Measurements from ENCODE around the gene PHETA2. TPM values are rescaled to one million over a fixed set of nuclear protein-coding genes. Genes with fewer than 3 reads are reported as not detected.

PHETA2 gene
- total RNA-seq, 1 experiment from 2014 or later, result 0.22 TPM

DNA sequence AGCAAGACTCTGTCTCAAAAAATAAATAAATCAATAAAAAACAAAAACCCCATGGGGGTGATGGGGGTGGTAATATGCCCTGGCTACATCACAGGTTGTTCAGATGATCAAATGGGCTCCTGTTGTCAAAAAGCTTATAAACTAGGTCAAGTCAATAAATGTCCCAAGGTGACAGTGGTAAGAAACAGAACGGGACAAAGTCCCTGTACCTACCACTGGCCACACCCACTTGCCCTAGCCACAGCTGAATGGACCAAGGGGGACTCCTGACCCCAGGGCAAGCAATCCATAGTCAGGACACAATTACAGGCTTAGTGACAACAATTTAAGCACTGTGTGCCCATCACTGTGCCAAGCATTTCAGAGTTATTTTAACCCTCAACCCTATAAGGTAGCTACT is 9.4 kb upstream of the PHETA2 start:
- H3K9ac ChIP-seq (ENCODE audit: low read length), result no peak overlapping the region
- no peaks in the 10 kb centered on the region for H3K79me2 ChIP-seq (ENCODE audit: insufficient read depth, low read length)
- DNase-seq (ENCODE audit: low read depth, low spot score) (no peak), ATAC-seq (no peak)
- H3K27me3 ChIP-seq (ENCODE audit: insufficient read depth, low read length), result no peaks in the 10 kb centered on the region
- ChIA-PET CTCF (no interaction called here), RAD21 (ENCODE audit: low non-redundant PET in 1 of 2, low total read pairs in 2 of 2, uncharacterized antibody in 2 of 2, unreplicated experiment in 2 of 2) (no interaction called here), POLR2A (no interaction called here)
- H2AFZ ChIP-seq (ENCODE audit: low read depth, low read length, poor library complexity, severe bottlenecking), result no peak overlapping the region
- no peak overlapping the region for H3K4me2 ChIP-seq (ENCODE audit: low read length)
- no peaks in the 10 kb centered on the region for H4K20me1 ChIP-seq (ENCODE audit: insufficient read depth)
- H3K36me3 ChIP-seq (ENCODE audit: control insufficient read depth in 1 of 2, insufficient read depth in 2 of 2, low read length in 2 of 2), result peaks cover 4 to 15% of the 10 kb centered on the region in 2 experiments
- BruUV-seq (replicated peaks), result no TSS peak
- H3K4me1 ChIP-seq (ENCODE audit: control insufficient read depth in 1 of 2, insufficient read depth in 2 of 2, low read length in 2 of 2), result peaks cover under 1% of the 10 kb centered on the region in 2 experiments; a peak in 3 of 4 replicates
- no peak for TF ChIP-seq SRF (IDR thresholded peaks at IDR 0.05; ENCODE audit: low read depth)
- no peak for TF ChIP-seq CEBPB (IDR thresholded peaks at IDR 0.05; ENCODE audit: low read depth)
- no peak for TF ChIP-seq RAD21 (IDR thresholded peaks at IDR 0.05; ENCODE audit: low read depth)
- no peak for TF ChIP-seq POLR2AphosphoS5 (IDR thresholded peaks at IDR 0.05; ENCODE audit: low read depth, low read length)
- TF ChIP-seq, protein P1, sequence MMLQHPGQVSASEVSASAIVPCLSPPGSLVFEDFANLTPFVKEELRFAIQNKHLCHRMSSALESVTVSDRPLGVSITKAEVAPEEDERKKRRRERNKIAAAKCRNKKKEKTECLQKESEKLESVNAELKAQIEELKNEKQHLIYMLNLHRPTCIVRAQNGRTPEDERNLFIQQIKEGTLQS (IDR thresholded peaks at IDR 0.05), result no peak
- no peak for TF ChIP-seq ZNF274 (IDR thresholded peaks at IDR 0.05; ENCODE audit: low read depth, low read length)
- TF ChIP-seq EZH2 (IDR thresholded peaks at IDR 0.05), result no peak
- intact Hi-C loops (cut with micrococcal nuclease), result no loop called here
- no peak overlapping the region for H3K4me3 ChIP-seq (replicated peaks in 1 of 2; ENCODE audit: low read depth in 1 of 2, low read length in 2 of 2)
- H3K9me2 ChIP-seq (ENCODE audit: insufficient read depth), result no peaks in the 10 kb centered on the region
- H3K9me3 ChIP-seq (ENCODE audit: control insufficient read depth in 1 of 2, insufficient read depth in 1 of 2, low read depth in 1 of 2, low read length in 2 of 2), result no peaks in the 10 kb centered on the region
- H3K27ac ChIP-seq (ENCODE audit: low read depth, low read length), result no peak overlapping the region

DNA sequence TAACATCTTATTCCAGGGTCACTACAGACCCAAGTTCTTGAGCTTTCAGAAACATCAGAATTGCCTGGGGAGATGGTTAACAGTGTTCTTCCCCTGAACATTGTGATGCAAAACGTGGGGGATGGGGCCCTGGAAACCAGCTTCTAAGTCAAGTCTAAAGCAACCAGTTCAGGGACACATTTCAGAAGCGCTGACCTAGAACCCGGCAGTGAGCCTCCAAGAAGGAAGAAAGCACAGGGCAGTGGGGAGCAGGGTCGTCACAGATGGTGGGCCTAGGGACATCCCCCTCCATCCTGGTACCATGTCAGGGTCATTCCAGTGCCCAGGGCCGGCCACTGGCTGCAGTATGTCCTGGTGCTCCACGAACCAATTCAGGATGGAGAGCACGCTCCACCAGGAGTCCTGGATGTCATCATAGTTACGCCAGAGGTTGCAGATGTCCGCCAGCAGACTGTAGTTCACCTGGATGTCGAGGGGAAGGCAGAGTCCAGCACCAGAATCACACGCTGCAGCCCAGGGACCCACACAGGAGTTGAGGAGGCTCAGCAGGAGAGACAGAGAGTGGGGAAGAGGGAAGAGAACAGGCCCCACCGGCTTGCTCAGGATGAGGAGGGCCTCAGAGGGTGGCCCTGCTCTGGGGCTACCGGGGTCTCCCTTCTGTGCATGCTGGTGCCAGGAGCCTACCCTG is 8.5 kb upstream of the PHETA2 start:
- no peaks in the 10 kb centered on the region for H3K27me3 ChIP-seq (ENCODE audit: insufficient read depth, low read length)
- ChIA-PET RAD21 (ENCODE audit: low non-redundant PET in 1 of 2, low total read pairs in 2 of 2, uncharacterized antibody in 2 of 2, unreplicated experiment in 2 of 2) (no interaction called here), POLR2A (no interaction called here), CTCF (no interaction called here)
- no peak for DNase-seq (ENCODE audit: low read depth, low spot score)
- intact Hi-C loops (cut with micrococcal nuclease), result no loop called here
- no peaks in the 10 kb centered on the region for H4K20me1 ChIP-seq (ENCODE audit: insufficient read depth)
- no peaks in the 10 kb centered on the region for H3K79me2 ChIP-seq (ENCODE audit: insufficient read depth, low read length)
- H3K4me1 ChIP-seq (ENCODE audit: control insufficient read depth in 1 of 2, insufficient read depth in 2 of 2, low read length in 2 of 2), result peaks cover 6 to 9% of the 10 kb centered on the region in 2 experiments
- H3K27ac ChIP-seq (ENCODE audit: low read depth, low read length), result no peak overlapping the region
- ATAC-seq, result no peak
- no peak overlapping the region for H3K9ac ChIP-seq (ENCODE audit: low read length)
- H3K36me3 ChIP-seq (ENCODE audit: control insufficient read depth in 1 of 2, insufficient read depth in 2 of 2, low read length in 2 of 2), result peaks cover 4 to 5% of the 10 kb centered on the region in 2 experiments
- no TSS peak for BruUV-seq (replicated peaks)
- H3K9me3 ChIP-seq (ENCODE audit: control insufficient read depth in 1 of 2, insufficient read depth in 1 of 2, low read depth in 1 of 2, low read length in 2 of 2), result no peaks in the 10 kb centered on the region
- H3K9me2 ChIP-seq (ENCODE audit: insufficient read depth), result no peaks in the 10 kb centered on the region
- H3K4me3 ChIP-seq (replicated peaks in 1 of 2; ENCODE audit: low read depth in 1 of 2, low read length in 2 of 2), result no peak overlapping the region
- no peak overlapping the region for H3K4me2 ChIP-seq (ENCODE audit: low read length)
- H2AFZ ChIP-seq (ENCODE audit: low read depth, low read length, poor library complexity, severe bottlenecking), result no peak overlapping the region
- TF ChIP-seq ZFX (IDR thresholded peaks at IDR 0.05), result no peak
- TF ChIP-seq, protein P2, sequence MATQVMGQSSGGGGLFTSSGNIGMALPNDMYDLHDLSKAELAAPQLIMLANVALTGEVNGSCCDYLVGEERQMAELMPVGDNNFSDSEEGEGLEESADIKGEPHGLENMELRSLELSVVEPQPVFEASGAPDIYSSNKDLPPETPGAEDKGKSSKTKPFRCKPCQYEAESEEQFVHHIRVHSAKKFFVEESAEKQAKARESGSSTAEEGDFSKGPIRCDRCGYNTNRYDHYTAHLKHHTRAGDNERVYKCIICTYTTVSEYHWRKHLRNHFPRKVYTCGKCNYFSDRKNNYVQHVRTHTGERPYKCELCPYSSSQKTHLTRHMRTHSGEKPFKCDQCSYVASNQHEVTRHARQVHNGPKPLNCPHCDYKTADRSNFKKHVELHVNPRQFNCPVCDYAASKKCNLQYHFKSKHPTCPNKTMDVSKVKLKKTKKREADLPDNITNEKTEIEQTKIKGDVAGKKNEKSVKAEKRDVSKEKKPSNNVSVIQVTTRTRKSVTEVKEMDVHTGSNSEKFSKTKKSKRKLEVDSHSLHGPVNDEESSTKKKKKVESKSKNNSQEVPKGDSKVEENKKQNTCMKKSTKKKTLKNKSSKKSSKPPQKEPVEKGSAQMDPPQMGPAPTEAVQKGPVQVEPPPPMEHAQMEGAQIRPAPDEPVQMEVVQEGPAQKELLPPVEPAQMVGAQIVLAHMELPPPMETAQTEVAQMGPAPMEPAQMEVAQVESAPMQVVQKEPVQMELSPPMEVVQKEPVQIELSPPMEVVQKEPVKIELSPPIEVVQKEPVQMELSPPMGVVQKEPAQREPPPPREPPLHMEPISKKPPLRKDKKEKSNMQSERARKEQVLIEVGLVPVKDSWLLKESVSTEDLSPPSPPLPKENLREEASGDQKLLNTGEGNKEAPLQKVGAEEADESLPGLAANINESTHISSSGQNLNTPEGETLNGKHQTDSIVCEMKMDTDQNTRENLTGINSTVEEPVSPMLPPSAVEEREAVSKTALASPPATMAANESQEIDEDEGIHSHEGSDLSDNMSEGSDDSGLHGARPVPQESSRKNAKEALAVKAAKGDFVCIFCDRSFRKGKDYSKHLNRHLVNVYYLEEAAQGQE (IDR thresholded peaks at IDR 0.05; ENCODE audit: low read depth), result no peak
- TF ChIP-seq ELF1 (IDR thresholded peaks at IDR 0.05; ENCODE audit: borderline replicate concordance, low read depth), result no peak
- TF ChIP-seq EGR1 (IDR thresholded peaks at IDR 0.05; ENCODE audit: low read depth), result no peak
- TF ChIP-seq CBX3 (IDR thresholded peaks at IDR 0.05; ENCODE audit: low read depth), result no peak
- TF ChIP-seq FOSL1 (IDR thresholded peaks at IDR 0.05; ENCODE audit: low read depth), result no peak
- no peak for TF ChIP-seq SP1 (IDR thresholded peaks at IDR 0.05; ENCODE audit: low read depth)
- TF ChIP-seq POLR2AphosphoS5 (IDR thresholded peaks at IDR 0.05; ENCODE audit: low read depth, low read length), result no peak
- TF ChIP-seq SRF (IDR thresholded peaks at IDR 0.05; ENCODE audit: low read depth), result no peak
- no peak for TF ChIP-seq RAD21 (IDR thresholded peaks at IDR 0.05; ENCODE audit: low read depth)
- TF ChIP-seq, protein P3, sequence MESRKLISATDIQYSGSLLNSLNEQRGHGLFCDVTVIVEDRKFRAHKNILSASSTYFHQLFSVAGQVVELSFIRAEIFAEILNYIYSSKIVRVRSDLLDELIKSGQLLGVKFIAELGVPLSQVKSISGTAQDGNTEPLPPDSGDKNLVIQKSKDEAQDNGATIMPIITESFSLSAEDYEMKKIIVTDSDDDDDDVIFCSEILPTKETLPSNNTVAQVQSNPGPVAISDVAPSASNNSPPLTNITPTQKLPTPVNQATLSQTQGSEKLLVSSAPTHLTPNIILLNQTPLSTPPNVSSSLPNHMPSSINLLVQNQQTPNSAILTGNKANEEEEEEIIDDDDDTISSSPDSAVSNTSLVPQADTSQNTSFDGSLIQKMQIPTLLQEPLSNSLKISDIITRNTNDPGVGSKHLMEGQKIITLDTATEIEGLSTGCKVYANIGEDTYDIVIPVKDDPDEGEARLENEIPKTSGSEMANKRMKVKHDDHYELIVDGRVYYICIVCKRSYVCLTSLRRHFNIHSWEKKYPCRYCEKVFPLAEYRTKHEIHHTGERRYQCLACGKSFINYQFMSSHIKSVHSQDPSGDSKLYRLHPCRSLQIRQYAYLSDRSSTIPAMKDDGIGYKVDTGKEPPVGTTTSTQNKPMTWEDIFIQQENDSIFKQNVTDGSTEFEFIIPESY (IDR thresholded peaks at IDR 0.05; ENCODE audit: extremely low read depth, insufficient replicate concordance, low read length), result no peak
- no peak for TF ChIP-seq EZH2phosphoT487 (IDR thresholded peaks at IDR 0.05; ENCODE audit: borderline replicate concordance)
